Tibial nerve (tissue), 4 donors: ENCODE data around the gene E2F6. TPM values are rescaled to one million over a fixed set of nuclear protein-coding genes. Genes with fewer than 3 reads are reported as not detected.
A peak's percentile ranks its signal among the peaks of the same experiment; 100 is the strongest.
"Not testable (repeated sequence)": the region's sequence is repeated elsewhere in the genome, so short reads cannot be mapped to it uniquely, and the experiment has no call there.

ENCODE experiments used
- DNase-seq, 2 donors: peaks; one replicate each; pipeline ENCODE4 v3.0.0-alpha.2; 2019; ENCODE audit warnings: low spot score in 2 of 2
- H3K27ac ChIP-seq, 4 donors: fragments of 200-600 bp; sonication (generic) in 3 of 4; one replicate each; pipeline ENCODE4 v1.5.1; 2017 to 2019; ENCODE audit warnings: mild to moderate bottlenecking in 1 of 4
- H3K27me3 ChIP-seq, 2 donors: fragments of 200-600 bp; sonication (generic) in 1 of 2; one replicate each; pipeline versions ENCODE4 v1.5.1 to v1.6.0; 2017 to 2019
- H3K36me3 ChIP-seq, 3 donors: fragments of 200-600 bp; sonication (generic); one replicate each; pipeline ENCODE4 v1.5.1; 2018 to 2019
- H3K4me1 ChIP-seq, 4 donors: fragments of 200-600 bp; sonication (generic) in 3 of 4; one replicate each; pipeline ENCODE4 v1.5.1; 2017 to 2019
- H3K4me3 ChIP-seq, 4 donors: fragments of 200-600 bp; sonication (generic) in 3 of 4; one replicate each; pipeline ENCODE4 v1.5.1; 2017 to 2019; ENCODE audit warnings: mild to moderate bottlenecking in 1 of 4, moderate library complexity in 1 of 4
- H3K9me3 ChIP-seq, 4 donors: fragments of 200-600 bp; sonication (generic) in 3 of 4; one replicate each; pipeline ENCODE4 v1.5.1; 2017 to 2019
- EP300 ChIP-seq, 2 donors: sonication (generic); formaldehyde crosslinking; IDR thresholded peaks; one replicate each; pipeline ENCODE4 v1.6.1; 2017; ENCODE audit warnings: antibody characterized with exemption in 2 of 2, mild to moderate bottlenecking in 1 of 2
- POLR2A ChIP-seq, 2 donors: fragments of 450-650 bp; IDR thresholded peaks; one replicate each; pipeline ENCODE4 v1.6.1; 2017; ENCODE audit warnings: antibody characterized with exemption in 2 of 2, mild to moderate bottlenecking in 2 of 2, moderate library complexity in 2 of 2
- WGBS, 2 donors: methylation state at CpG; one replicate each; pipeline ENCODE4 v1.1.5; 2018; 5-methylcytosine and 5-hydroxymethylcytosine counted together
- total RNA-seq, 4 donors: library from RNA; depleted of rRNA; stranded (reverse); fragments of >200 nt; gene quantifications; one replicate each; pipeline ENCODE4 v1.1.0, GENCODE V29; 2016
- TF ChIP-seq, protein P1 (sequence below), 5 experiments: fragments of 200-600 bp in 3 of 5; fragments of 450-650 bp in 2 of 5; sonication (generic) in 3 of 5; IDR thresholded peaks; one replicate each; pipeline ENCODE4 v1.5.1; 2016 to 2019; ENCODE audit warnings: antibody characterized with exemption in 5 of 5, mild to moderate bottlenecking in 3 of 5, moderate library complexity in 2 of 5

Gene E2F6
- total RNA-seq, 4 donors from 2014 or later, result 10.9 to 16.5 (median 13.8) TPM

DNA sequence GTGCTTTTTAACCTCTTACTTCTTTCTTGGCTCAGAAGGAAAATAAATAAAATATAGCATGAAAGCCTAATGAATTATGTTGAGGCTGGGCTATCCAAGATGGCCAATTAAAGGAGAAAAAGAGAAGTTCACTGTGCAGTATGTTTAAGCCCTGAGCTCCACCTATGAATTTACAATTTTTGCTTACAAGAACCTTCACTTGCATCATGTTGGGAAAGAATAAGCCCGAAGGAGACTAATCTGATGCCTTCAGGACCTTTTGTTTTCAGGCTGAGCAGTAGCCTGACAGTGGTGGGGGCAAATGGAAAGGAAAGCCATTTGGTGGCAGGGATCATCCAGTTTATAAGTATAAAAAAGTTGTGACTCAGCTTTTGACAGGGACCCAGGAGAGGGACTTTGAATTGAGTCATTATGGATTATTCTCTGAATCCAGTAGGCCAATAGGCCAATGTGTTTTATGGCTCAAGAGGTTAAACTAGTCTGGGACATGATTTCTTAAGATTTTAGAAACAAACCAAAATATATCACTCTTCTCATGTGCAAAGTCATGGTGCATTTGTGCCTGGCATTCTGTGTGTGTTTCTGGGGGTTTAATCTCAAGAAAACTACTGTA, 56.9 kb downstream of the E2F6 start:
- DNase-seq, result no peak
- no peak for TF ChIP-seq EP300 (IDR thresholded peaks at IDR 0.05)
- no peak for TF ChIP-seq POLR2A (IDR thresholded peaks at IDR 0.05)
- TF ChIP-seq, protein P1, sequence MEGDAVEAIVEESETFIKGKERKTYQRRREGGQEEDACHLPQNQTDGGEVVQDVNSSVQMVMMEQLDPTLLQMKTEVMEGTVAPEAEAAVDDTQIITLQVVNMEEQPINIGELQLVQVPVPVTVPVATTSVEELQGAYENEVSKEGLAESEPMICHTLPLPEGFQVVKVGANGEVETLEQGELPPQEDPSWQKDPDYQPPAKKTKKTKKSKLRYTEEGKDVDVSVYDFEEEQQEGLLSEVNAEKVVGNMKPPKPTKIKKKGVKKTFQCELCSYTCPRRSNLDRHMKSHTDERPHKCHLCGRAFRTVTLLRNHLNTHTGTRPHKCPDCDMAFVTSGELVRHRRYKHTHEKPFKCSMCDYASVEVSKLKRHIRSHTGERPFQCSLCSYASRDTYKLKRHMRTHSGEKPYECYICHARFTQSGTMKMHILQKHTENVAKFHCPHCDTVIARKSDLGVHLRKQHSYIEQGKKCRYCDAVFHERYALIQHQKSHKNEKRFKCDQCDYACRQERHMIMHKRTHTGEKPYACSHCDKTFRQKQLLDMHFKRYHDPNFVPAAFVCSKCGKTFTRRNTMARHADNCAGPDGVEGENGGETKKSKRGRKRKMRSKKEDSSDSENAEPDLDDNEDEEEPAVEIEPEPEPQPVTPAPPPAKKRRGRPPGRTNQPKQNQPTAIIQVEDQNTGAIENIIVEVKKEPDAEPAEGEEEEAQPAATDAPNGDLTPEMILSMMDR (IDR thresholded peaks at IDR 0.05), result no peak
- Histone ChIP-seq H3K27ac (no peak overlapping the region), H3K36me3 (no peaks in the 10 kb centered on the region), H3K27me3 (no peaks in the 10 kb centered on the region), H3K9me3 (no peaks in the 10 kb centered on the region), H3K4me3 (no peak overlapping the region), H3K4me1 (peaks cover 0 to 33% (median 10%) of the 10 kb centered on the region in 4 donors)
- 81 to 82% methylated on average over 1 of the region's 1 CpG for WGBS, 2 donors

DNA sequence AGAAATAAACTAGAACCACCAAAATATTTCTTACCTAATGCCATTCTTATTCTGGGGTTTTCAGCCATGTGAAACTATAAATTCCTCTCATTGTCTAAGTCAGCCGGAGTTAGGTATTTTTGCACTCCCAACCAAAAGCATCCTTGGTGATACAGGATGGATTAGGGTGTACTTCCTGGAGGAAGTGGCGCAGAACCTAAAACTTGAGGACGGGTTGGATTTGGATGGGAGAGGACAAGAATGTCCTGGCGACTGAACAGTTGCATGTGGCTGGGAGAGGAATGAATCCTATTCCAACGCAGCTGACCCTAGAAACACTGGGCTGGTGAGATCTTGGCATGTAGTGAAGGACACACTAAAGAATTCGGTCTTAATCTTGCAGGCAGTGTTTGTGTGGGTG, 58.5 kb downstream of the E2F6 start:
- 76 to 79% methylated on average over 6 of the region's 6 CpGs for WGBS, 2 donors
- Histone ChIP-seq H3K27me3 (no peaks in the 10 kb centered on the region), H3K4me1 (peaks cover 0 to 38% (median 12%) of the 10 kb centered on the region in 4 donors), H3K36me3 (no peaks in the 10 kb centered on the region), H3K9me3 (no peaks in the 10 kb centered on the region), H3K27ac (peak overlapping the region in 3 of 4 donors; percentile 9 to 81 (median 75)), H3K4me3 (no peak overlapping the region)
- TF ChIP-seq, protein P1 (IDR thresholded peaks at IDR 0.05), result no peak
- TF ChIP-seq EP300 (IDR thresholded peaks at IDR 0.05), result no peak
- DNase-seq, result no peak

DNA sequence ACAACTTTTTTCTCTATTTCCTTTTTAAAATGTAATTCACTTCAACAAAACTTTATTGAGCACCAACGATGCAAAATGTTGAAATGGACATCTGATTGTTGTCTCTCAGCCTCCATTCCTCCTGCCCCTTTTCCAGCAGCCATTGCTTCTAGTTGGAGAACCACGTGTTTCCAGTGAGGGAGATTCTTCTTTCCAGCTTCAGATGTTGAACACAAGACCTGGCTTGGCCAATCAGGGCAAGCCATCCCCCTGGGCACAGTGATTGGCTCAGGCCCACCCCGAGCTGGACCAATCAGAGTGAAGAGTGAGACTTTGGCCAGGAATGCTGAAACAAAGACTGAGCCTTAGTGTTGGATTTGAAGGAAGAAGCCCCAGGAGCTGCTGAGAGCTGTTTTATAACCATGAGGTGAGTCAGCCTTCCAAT, 59.0 kb downstream of the E2F6 start:
- H3K27ac ChIP-seq, result peak overlapping the region in 3 of 4 donors; percentile 9 to 81 (median 75)
- TF ChIP-seq POLR2A (IDR thresholded peaks at IDR 0.05), result no peak
- no peak for TF ChIP-seq EP300 (IDR thresholded peaks at IDR 0.05)
- TF ChIP-seq, protein P1 (IDR thresholded peaks at IDR 0.05), result no peak
- WGBS, 2 donors, result 54 to 62% methylated on average over 3 of the region's 3 CpGs
- H3K9me3 ChIP-seq, result no peaks in the 10 kb centered on the region
- no peaks in the 10 kb centered on the region for H3K27me3 ChIP-seq
- H3K36me3 ChIP-seq, result no peaks in the 10 kb centered on the region
- DNase-seq, result no peak
- H3K4me1 ChIP-seq, result peaks cover 0 to 34% (median 12%) of the 10 kb centered on the region in 4 donors
- H3K4me3 ChIP-seq, result no peak overlapping the region

DNA sequence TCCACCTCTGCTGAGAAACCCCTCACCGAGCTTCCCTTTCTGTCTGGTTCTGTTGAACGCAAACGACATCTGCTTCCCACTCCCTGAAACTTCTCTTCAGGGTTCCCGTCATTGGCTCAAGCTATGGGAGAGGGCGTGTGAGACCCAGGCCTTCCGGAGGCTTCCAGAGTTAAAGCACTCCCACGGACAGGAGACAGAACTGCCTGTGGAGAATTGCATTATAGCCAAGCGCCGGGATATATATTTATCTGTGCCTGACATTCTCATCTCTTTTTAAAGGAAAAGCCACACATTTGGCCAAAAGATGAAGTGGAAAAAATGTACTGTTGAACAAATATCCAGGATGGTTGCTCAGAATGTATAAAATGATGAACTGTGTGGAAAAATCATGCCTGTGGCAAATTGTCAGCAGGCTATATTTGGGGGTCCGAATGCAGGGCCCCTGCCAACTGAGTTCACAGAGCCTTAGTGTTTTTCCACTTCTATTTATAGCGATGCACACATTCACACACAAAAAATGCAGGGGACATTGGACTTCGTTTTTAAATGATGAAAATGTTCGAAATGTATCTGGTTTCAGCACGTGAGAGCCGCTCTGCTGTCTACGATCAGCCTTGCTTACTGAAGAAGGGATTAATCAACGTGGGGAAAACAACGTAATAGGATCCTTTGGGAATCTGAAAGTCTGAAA, 59.5 kb downstream of the E2F6 start:
- Histone ChIP-seq H3K36me3 (no peaks in the 10 kb centered on the region), H3K27me3 (no peaks in the 10 kb centered on the region), H3K9me3 (no peaks in the 10 kb centered on the region), H3K4me3 (no peak overlapping the region), H3K27ac (peak overlapping the region in 3 of 4 donors; percentile 46 to 81 (median 75)), H3K4me1 (peaks cover 0 to 29% (median 11%) of the 10 kb centered on the region in 4 donors)
- DNase-seq, result no peak
- TF ChIP-seq, protein P1 (IDR thresholded peaks at IDR 0.05), result no peak
- TF ChIP-seq EP300 (IDR thresholded peaks at IDR 0.05), result peak in 1 of 2 donors; percentile 34
- 29 to 34% methylated on average over 18 of the region's 18 CpGs for WGBS, 2 donors

DNA sequence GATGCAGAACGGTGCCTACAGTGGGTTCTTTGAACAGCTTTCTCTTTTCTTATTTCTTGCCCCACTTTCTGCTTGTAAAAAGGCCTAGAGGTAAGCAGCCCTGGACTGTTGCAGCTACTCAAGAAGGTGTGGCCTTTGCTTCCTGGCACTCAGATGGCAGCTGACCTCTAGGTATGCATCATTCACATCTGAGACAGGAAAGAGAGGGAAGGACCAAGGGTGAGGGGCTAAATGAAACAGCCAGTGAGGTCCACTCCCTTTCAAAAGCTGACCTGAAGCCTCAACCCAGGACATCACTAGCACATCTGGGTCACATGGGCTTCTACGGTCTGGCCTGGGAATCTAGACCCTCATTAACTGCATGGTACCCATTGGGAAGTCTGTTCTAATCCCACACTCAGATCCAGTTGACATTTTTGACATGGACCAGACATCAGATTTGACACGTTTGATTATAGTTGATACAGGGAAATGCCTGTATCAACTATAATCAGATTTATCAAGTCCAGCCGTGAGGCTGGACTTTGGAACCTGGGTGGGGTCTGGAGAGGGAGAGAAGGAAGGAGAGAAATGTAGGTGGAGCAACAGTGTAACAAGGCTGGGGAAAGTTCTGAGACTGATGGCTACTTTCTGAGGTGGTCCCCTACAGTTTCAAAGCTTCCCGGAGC, 60.2 kb downstream of the E2F6 start:
- Histone ChIP-seq H3K27ac (peak overlapping the region in 3 of 4 donors; percentile 46 to 81 (median 75)), H3K27me3 (no peaks in the 10 kb centered on the region), H3K4me3 (no peak overlapping the region), H3K9me3 (no peaks in the 10 kb centered on the region), H3K4me1 (peaks cover 0 to 29% (median 10%) of the 10 kb centered on the region in 4 donors), H3K36me3 (no peaks in the 10 kb centered on the region)
- no peak for DNase-seq
- WGBS, 2 donors, result 66 to 74% methylated on average over 5 of the region's 5 CpGs
- TF ChIP-seq, protein P1 (IDR thresholded peaks at IDR 0.05), result no peak
- TF ChIP-seq POLR2A (IDR thresholded peaks at IDR 0.05) (no peak), EP300 (IDR thresholded peaks at IDR 0.05) (no peak)

DNA sequence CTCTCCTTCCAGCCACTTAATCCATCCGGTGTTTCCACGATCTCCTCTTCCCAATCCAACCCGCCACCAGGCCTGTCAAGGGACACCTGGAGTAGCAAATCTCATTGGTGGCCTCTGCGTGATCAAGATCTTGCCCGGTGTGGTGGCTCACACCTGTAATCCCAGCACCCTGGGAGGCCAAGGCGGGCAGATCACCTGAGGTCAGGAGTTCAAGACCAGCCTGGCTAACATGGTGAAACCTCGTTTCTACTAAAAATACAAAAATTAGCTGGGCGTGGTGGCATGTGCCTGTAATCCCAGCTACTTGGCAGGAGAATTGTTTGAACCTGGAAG, 60.9 kb downstream of the E2F6 start:
- H3K4me3 ChIP-seq, H3K36me3 ChIP-seq, H3K9me3 ChIP-seq, H3K27me3 ChIP-seq, DNase-seq: not testable (repeated sequence)
- peak overlapping the region in 2 of 4 donors; percentile 79 to 81 for H3K27ac ChIP-seq
- H3K4me1 ChIP-seq, result peaks cover 0 to 29% (median 10%) of the 10 kb centered on the region in 4 donors
- 84 to 89% methylated on average over 8 of the region's 8 CpGs for WGBS, 2 donors
